NCI-H2171 (cell line): ENCODE results near the gene MRPS27.

Experiments used
- DNase-seq: peaks from one replicate; lab custom pipeline; 2025; lab: John Stamatoyannopoulos, UW

The MRPS27 gene

DNA sequence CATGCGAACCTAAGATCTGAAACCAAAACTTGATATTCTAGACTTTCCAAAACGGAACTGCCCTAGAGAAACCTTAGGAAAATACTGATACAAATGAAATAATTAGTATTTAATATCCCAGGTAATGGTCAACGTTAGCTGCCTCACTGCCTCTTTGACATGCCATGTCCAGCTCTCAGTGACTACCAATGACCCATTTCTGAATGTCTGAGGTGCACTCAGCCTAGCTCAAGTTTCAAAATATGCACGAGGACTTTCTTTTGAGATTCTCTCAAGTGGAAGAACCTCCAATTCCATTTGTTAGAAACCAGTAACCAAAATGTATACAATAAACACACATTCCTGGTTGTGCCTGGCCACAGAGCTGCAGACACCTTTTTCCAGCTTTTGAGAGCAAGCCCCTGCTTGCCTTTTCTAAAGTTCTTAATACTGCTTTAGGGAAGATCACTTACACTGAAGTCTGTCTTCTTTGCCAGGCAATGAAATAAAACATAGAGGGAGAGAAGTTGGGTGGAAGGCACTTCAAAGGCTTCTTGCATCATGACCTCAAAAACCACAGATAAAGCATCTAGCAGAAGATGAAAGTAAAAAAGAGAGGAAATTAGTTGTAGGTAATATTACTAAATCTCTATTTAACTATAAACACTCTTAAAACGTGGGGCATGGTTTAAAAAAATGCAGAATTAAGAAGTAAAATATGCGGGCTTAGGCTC, 87.9 kb downstream of the MRPS27 start:
- DNase-seq = no peak

- DNase-seq = no peak
Observed at GRCh38 chr5:72228960-72229359, 91.1 kb downstream of the MRPS27 start.

GRCh38 chr5:72226950-72227349, 93.1 kb downstream of the MRPS27 start:
- DNase-seq = no peak

- no peak for DNase-seq
Observed at GRCh38 chr5:72225741-72226140, 94.3 kb downstream of the MRPS27 start.

DNA sequence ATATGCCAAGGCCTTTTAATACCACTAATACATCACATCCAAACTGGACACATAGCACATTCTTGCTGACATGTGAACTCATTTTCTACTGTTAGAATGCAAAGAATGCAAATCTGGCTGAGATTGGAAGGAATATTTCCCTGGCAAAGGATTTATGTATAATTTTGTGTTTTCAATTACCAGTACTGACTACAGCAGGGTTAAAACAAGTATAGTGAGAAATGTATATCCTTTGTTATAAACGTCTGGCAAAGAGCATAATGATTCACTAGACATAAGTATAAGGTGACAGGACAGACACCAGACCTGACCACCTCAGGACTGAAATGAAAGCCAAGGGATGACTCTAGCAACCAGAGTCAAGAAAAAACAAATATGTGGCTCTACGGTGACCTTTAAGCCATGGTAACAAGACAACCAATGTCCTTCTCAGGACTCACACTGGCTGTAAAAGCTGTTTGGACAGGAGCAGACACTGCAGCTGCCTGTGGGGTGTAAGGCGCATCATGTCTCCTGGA, 95.0 kb downstream of the MRPS27 start:
- DNase-seq = no peak

- DNase-seq = no peak
Observed at GRCh38 chr5:72223371-72223770, 96.7 kb downstream of the MRPS27 start.

DNA sequence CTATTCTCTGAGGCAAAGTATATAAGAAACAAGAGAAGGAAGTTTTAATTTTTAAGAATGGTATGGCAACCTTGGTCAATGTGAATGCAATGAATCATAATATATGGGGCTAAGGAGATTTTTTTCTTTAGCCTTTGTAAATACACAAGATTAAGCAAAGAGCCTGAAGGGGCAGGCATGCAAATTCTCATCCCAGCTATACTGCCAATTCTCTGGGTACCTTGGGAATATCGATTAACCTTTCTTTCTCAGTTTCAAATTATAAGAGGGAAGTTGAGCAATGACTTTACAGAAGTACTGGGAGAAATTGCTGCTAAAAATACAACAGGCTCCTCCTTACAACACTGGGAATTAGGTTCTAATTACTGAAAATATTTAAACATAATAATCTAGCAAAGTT, 97.5 kb downstream of the MRPS27 start:
- no peak for DNase-seq

DNA sequence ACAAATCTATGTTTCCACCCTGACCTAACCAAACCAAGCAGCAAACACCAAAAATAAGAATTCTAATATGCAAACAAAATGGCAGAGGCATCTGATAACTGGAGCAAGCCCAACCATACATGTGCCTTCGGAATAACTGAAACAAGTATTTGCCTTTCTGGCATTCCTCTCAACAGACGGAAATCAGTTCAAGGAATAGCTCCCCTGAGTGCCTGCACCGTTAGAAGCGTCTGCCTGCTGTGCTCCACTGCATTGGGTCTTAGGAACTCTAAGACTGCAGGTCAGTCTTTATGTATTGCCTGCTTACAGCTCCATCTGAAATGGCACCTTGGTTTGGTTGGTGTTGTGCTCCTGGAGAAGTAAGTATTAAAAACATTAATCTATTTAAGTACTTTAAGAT, 98.5 kb downstream of the MRPS27 start:
- DNase-seq = no peak

DNA sequence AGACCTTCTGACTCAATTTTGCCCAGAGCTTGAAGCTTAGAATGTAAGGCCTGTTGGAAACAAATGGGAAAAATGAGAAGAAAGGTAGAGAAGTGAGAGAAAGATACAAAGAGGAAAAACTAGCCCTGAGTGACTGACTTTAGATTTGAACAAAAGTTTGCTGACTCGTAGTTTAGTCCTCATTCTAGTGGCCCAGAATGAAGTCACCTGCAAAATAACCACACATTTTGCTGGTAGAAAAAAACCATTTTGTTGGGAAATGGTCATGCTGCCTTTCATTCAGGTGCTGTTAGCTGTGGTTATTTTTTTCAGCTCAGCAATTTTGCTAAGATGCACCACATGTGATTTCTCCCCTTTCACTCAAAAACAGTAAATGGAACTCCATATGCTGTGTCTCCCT, 98.9 kb downstream of the MRPS27 start:
- no peak for DNase-seq

GRCh38 chr5:72216756-72217155, 103.3 kb downstream of the MRPS27 start:
- no peak for DNase-seq

- no peak for DNase-seq
Observed at GRCh38 chr5:72214168-72214567, 105.9 kb downstream of the MRPS27 start.

GRCh38 chr5:72213482-72213881, 106.6 kb downstream of the MRPS27 start:
- no peak for DNase-seq

GRCh38 chr5:72212171-72212570, 107.9 kb downstream of the MRPS27 start:
- DNase-seq = no peak

DNA sequence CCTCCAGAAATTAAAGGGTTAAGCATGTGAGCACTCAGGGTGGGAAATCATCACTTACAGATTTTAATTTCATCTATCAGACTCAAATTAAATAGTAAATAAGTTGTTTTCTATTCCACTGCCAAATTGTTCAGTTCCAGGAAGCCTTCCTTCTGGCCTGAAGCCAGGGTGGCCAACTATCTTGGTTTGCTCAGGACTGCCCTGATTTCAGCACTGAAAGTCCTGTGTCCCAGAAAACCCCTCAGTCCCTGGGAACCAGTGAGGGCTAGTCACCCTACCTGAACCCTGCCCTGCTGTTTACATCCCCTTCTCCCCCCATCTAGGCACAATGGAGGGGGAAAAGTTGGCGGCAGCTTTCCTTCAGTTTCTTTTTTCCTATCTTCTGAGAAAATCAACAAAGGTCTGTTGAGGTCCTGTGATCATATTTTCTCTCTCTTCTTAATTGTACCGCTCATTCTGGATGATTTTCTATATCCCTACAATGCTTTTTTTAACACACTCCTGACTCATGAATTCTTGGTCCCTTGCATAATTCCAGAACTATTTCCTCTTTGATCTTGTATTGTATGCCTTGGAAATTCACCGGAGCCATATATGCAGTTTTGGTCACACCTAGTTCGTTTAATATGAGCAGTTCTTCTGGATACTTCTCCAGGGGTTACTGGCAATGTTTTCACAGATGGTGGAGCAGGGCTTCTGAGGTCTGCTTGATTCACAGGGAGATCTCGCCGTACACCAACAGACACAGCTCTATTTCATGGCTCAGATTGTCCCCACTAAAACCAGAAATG, 109.0 kb downstream of the MRPS27 start:
- no peak for DNase-seq

- DNase-seq = peak; percentile 79
Observed at GRCh38 chr5:72209147-72210115, 110.6 kb downstream of the MRPS27 start.

GRCh38 chr5:72208324-72208926, 111.6 kb downstream of the MRPS27 start:
- no peak for DNase-seq

DNA sequence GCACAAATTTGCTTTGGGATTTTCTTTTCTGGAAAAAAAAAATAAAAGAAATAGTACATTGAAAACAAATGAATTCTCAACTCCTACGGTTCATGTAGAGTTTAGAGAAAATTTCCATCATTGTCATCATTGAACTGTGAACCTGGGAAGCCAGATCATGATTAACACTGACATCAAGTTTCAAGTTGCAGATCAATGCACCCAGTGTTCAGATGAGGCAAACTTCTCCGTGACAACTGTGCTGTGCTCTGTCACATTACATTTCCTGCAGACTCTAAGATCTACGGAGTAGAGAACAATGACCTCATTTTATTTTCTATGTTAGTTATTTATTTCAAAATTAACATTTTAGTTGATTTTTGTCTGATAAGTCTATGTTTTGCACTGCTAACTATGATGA, 113.0 kb downstream of the MRPS27 start:
- DNase-seq = no peak

GRCh38 chr5:72206160-72206559, 113.9 kb downstream of the MRPS27 start:
- DNase-seq = no peak

- no peak for DNase-seq
Observed at GRCh38 chr5:72205431-72206009, 114.5 kb downstream of the MRPS27 start.

- no peak for DNase-seq
Observed at GRCh38 chr5:72204946-72205345, 115.1 kb downstream of the MRPS27 start.

- no peak for DNase-seq
Observed at GRCh38 chr5:72203251-72203845, 116.7 kb downstream of the MRPS27 start.
